ENCODE measurements around the gene PROX1. TPM values are rescaled to one million over a fixed set of nuclear protein-coding genes. Genes with fewer than 3 reads are reported as not detected.

Gene PROX1
- total RNA-seq, 1 donor from 2014 or later = 14.3 TPM

GRCh38 chr1:214002060-214002459 lies 14.3 kb downstream of the PROX1 start:
- Mint-ChIP-seq H3K9me3 (no peaks in the 10 kb centered on the region), H3K27me3 (ENCODE audit: low read depth) (no peaks in the 10 kb centered on the region), H3K4me3 (no peak overlapping the region), H3K4me1 (peaks cover 38% of the 10 kb centered on the region), H3K27ac (ENCODE audit: unreplicated experiment) (no peak overlapping the region), H3K36me3 (ENCODE audit: low read depth) (peaks cover 18% of the 10 kb centered on the region)
- no peak for DNase-seq (ENCODE audit: low read depth, low spot score)
- TF ChIP-seq CTCF (conservative IDR thresholded peaks at IDR 0.05) = no peak

- Mint-ChIP-seq H3K27ac (ENCODE audit: unreplicated experiment) (no peak overlapping the region), H3K36me3 (ENCODE audit: low read depth) (peaks cover 15% of the 10 kb centered on the region), H3K4me1 (peaks cover 38% of the 10 kb centered on the region), H3K4me3 (no peak overlapping the region), H3K9me3 (no peaks in the 10 kb centered on the region), H3K27me3 (ENCODE audit: low read depth) (no peaks in the 10 kb centered on the region)
- no peak for TF ChIP-seq CTCF (conservative IDR thresholded peaks at IDR 0.05)
- no peak for DNase-seq (ENCODE audit: low read depth, low spot score)
Measured at GRCh38 chr1:214002472-214002871, 14.7 kb downstream of the PROX1 start.

- H3K4me3 Mint-ChIP-seq = no peak overlapping the region
- H3K27me3 Mint-ChIP-seq (ENCODE audit: low read depth) = no peaks in the 10 kb centered on the region
- no peak for DNase-seq (ENCODE audit: low read depth, low spot score)
- H3K4me1 Mint-ChIP-seq = peaks cover 41% of the 10 kb centered on the region
- H3K27ac Mint-ChIP-seq (ENCODE audit: unreplicated experiment) = no peak overlapping the region
- H3K9me3 Mint-ChIP-seq = no peaks in the 10 kb centered on the region
- no peak for TF ChIP-seq CTCF (conservative IDR thresholded peaks at IDR 0.05)
- H3K36me3 Mint-ChIP-seq (ENCODE audit: low read depth) = peaks cover 9% of the 10 kb centered on the region
Measured at GRCh38 chr1:214003233-214003632, 15.5 kb downstream of the PROX1 start.

GRCh38 chr1:214004014-214004413 lies 16.2 kb downstream of the PROX1 start:
- Mint-ChIP-seq H3K27me3 (ENCODE audit: low read depth) (no peaks in the 10 kb centered on the region), H3K4me1 (peaks cover 42% of the 10 kb centered on the region), H3K4me3 (no peak overlapping the region), H3K9me3 (no peaks in the 10 kb centered on the region), H3K36me3 (ENCODE audit: low read depth) (peaks cover 11% of the 10 kb centered on the region), H3K27ac (ENCODE audit: unreplicated experiment) (no peak overlapping the region)
- TF ChIP-seq CTCF (conservative IDR thresholded peaks at IDR 0.05) = no peak
- no peak for DNase-seq (ENCODE audit: low read depth, low spot score)

GRCh38 chr1:214004795-214005194 lies 17.0 kb downstream of the PROX1 start:
- Mint-ChIP-seq H3K27me3 (ENCODE audit: low read depth) (no peaks in the 10 kb centered on the region), H3K27ac (ENCODE audit: unreplicated experiment) (no peak overlapping the region), H3K4me3 (no peak overlapping the region), H3K9me3 (no peaks in the 10 kb centered on the region), H3K4me1 (peaks cover 42% of the 10 kb centered on the region), H3K36me3 (ENCODE audit: low read depth) (peaks cover 4% of the 10 kb centered on the region)
- no peak for TF ChIP-seq CTCF (conservative IDR thresholded peaks at IDR 0.05)
- DNase-seq (ENCODE audit: low read depth, low spot score) = no peak

- DNase-seq (ENCODE audit: low read depth, low spot score) = no peak
- TF ChIP-seq CTCF (conservative IDR thresholded peaks at IDR 0.05) = no peak
- no peak overlapping the region for H3K4me3 Mint-ChIP-seq
- no peaks in the 10 kb centered on the region for H3K27me3 Mint-ChIP-seq (ENCODE audit: low read depth)
- H3K9me3 Mint-ChIP-seq = no peaks in the 10 kb centered on the region
- H3K36me3 Mint-ChIP-seq (ENCODE audit: low read depth) = peaks cover 4% of the 10 kb centered on the region
- peaks cover 49% of the 10 kb centered on the region for H3K4me1 Mint-ChIP-seq
- no peak overlapping the region for H3K27ac Mint-ChIP-seq (ENCODE audit: unreplicated experiment)
Measured at GRCh38 chr1:214005708-214006107, 17.9 kb downstream of the PROX1 start.
